Measurements from ENCODE around the gene PTGR1.
A peak's percentile ranks its signal among the peaks of the same experiment; 100 is the strongest.
"Not testable (repeated sequence)": the region's sequence is repeated elsewhere in the genome, so short reads cannot be mapped to it uniquely, and the experiment has no call there.

The PTGR1 gene

GRCh38 chr9:111610845-111611244 is 11.4 kb upstream of the PTGR1 start:
- no peak for DNase-seq

- DNase-seq = no peak
Measured at GRCh38 chr9:111610149-111610548, 10.7 kb upstream of the PTGR1 start.

- no peak for DNase-seq
Measured at GRCh38 chr9:111605041-111605559, 5.7 kb upstream of the PTGR1 start.

DNA sequence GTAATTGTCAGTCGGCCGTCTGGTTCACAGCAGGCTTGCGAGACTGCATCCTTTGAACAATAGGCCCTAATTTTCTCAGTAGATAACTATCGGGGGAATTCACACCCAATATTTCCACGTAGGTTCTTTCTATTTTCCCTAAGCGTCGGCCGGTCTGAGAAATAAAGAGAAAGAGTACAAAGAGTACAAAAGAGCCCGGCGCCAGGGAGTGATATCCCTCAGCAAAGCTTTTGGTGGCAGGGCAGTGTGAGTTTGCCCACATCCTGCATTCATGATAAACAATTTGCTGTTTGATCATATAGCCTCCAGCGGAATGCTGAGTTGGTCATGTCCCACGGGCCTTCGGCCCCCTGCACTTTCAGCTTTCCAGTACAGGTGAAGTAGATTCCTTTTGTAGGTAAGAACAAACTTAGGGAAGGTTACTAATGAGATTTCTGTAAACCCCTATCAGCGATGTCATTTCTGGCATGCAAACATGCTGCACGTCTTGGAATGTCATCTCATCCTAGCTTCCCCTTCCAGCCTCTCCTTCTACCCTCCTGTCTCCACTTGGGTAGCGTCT is 4.7 kb upstream of the PTGR1 start:
- no peak for DNase-seq

DNA sequence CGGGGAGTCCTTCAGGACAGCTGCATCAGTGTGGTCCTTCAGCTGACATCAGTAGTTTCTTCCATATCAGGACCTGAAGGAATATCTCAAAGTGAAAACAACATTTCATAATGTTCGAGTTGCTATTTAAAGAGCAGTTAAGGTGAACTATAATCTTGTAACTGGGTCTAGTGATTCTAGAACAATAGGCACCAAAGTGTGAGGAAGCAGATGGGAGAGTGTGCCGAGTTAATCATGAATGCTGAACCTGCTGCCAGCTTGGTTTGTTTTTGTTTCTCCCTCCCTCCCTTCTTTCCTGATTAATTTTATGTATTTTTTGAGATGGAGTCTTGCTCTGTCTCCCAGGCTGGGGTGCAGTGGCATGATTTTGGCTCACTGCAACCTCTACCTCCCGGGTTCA is 3.6 kb upstream of the PTGR1 start:
- no peak for DNase-seq

DNA sequence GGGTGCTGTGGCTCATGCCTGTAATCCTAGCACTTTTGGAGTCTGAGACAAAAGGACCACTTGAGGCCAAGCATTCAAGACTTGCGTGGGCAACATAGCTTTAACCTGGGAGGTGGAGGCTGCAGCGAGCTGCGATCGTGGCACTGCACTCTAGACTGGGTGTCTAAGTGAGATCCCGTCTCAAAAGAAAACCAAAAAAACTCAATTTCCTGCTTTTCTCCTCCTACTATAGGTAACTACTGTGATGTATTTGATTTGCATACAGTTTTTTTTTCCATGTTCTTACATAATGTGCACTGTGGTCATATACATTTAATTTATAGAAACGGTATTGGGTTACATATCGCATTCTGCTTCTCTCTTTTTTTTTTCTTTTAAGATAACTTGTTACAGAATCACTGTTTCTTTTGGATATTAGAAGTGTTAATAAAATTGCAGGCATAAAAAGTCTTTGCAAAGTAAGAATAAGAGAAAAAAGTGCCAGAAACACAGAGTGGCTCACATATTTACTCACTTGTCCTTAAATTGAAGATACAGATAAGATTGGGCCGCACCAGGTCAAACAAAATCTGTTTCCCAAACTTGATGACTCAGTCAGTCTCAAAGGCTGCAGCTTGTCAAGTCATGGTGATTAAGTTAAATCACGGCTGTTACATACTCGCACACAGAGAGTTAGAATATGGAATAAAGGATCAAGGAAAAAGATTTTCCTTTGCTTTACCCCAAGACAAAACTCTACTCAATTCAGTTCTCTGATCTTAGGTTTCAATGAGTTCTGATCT is 2.0 kb upstream of the PTGR1 start:
- no peak for DNase-seq

DNA sequence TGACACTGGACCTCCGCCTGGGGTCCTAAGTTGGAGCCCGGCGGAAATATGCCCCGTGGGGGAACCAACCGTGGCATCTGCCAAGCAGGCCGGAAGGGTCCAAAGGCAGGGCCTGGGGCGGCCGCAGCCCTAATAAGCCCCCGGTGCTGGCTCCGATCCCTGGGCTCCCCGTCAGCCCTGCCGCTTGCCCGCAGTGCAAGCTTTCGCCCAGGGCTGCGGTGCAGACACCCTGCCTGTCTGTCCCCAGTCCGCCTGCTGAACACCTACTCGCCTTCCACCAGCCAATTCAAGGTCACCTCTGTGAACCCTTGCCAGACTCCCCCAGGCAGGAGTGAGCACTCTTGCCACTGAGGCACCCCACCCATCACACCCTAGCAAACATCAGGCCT is 502 bp upstream of the PTGR1 start:
- DNase-seq = no peak

GRCh38 chr9:111598733-111599091 is 735 bp downstream of the PTGR1 start:
- DNase-seq = peak; percentile 12

DNA sequence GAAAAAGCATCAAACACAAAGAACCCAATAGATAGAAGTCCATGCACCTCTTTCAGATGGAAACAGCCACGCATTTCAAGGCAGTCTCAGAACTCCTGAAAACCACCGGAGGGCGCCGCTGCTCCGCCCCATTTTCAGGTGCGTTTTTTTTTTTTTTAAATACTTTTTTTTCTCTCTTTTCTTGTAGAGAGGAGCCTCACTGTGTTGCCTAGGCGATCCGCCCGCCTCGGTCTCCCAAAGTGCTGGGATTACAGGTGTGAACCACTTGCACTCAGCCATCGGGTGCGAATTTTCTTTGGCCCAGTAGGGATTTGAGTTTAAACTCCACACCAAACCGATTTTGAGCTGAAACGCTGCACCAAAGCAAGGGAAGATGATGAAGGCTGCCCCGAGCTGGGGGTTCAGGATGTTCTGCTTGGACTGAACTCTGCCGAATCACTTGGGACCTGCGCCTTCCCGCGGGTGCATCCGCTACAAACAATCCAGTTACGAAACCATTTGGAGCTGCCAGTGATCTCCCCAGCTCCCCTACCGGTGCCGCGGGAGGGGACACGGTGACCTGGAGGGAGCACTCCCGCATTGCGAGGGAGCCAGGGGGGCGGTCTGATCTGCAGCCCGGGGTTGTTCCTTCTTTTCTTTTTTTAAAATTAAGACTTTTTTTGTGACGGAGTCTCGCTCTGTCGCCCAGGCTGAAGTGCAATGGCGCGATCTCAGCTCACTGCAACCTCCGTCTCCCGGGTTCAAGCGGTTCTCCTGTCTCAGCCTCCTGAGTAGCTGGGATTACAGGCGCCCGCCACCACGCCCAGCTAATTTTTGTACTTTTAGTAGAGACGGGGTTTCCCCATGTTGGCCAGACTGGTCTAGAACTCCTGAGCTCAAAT is 1.4 kb downstream of the PTGR1 start:
- DNase-seq = peak; percentile 80

- no peak for DNase-seq
Measured at GRCh38 chr9:111588846-111589245, 10.6 kb downstream of the PTGR1 start.

- DNase-seq = no peak
Measured at GRCh38 chr9:111586378-111586777, 13.1 kb downstream of the PTGR1 start.

DNA sequence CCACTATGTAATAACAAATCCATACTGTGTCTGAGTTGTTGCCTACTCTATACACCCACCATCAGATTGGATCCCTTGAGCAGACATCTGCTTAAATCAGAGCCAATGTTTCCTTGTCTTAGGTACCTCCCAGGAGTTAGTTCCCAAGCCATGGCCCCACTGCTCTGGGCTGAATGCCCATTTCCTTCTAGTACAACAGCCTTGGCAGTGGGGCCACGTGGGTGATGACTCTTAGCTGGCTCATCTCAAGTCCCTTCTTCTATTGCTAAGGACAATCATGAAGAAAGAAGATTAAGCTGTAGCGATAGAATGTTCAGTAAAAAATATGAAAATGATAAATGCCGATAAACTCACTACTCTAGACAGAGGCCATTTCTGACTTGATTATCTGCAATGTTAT is 16.6 kb downstream of the PTGR1 start:
- no peak for DNase-seq

DNA sequence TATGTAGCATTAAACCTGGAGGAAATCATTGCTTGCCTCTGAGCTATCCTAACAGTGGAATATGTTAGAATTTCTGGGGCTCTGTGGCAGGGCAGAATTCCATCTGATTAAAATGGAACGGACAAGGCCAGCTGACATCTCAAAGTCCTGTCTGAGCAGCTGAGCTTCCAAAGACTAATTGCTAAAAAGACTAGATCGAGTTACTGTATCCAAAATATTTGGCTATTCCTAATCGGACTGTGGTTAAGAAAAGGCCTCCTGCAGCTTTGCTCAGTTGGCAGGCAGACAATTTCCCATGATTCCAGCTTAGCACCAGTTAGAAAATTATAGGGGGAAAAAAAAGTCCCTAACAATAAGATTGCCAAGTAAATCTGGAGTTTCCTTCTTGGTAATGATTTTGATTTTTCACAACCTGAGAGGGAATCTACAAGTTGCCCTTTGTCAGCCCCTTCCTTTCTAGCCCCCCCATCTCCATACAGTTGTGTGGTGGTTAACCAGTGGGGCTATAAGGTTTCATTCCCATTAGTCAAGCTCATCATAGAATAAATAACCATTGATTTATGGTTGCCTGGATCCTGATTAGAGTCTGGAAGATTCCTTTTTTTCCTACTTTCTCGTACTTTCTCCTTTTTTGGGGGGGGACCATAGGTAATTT is 26.4 kb downstream of the PTGR1 start:
- DNase-seq = no peak

GRCh38 chr9:111568127-111568526 is 31.3 kb downstream of the PTGR1 start:
- not testable (repeated sequence) for DNase-seq

- no peak for DNase-seq
Measured at GRCh38 chr9:111566234-111566633, 33.2 kb downstream of the PTGR1 start.

DNA sequence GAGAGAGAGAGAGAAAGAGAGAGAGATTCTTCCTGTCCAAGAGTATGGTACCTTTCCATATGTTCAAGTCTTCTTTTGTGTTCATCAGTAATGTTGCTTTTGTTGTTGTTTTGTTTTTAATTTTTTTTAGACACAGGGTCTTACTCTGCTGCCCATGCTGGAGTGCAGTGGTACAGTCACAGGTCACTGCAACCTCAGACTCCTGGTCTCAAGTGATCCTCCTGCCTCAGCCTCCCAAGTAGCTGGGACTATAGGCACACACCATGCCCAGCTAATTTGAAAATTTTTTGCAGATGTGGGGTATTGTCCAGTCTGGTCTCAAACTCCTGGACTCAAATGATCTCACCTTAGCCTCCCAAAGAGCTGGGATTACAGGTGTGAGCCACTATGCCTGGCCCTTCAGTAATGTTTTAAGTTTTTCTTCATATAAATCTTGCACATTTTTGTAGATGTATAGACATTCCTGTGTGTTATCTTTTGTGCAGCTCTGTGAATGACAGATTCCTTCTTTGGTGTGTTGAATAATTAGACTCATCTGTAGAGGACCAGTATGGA is 38.2 kb downstream of the PTGR1 start:
- no peak for DNase-seq

DNA sequence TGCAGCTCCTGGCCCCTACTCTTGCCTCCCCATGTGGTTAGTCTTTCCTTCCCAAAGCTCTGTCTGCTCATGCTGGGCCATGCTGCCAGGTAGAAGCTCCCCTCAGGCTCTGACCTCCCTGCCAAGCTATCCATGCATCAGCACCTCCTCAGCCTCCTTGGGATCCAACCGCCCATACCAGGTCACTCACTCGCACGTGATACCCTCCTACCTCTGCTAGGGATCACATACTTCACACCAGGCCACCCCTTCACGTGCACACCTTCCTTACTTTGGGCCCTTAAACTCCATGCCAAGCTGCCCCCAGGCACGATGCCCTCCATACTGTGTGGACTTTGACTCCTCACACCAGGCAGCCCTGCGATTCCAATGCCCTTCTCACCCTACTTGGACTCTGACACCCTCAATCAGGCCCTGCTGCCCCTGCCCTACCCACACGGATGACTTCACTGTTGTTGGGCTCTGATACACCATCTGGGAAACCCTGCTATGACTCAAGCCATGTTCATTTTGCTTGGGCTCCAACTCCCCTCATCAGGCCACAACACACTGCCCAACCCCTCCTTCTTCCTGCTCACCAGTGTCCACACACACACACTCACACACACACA is 40.3 kb downstream of the PTGR1 start:
- DNase-seq = no peak

DNA sequence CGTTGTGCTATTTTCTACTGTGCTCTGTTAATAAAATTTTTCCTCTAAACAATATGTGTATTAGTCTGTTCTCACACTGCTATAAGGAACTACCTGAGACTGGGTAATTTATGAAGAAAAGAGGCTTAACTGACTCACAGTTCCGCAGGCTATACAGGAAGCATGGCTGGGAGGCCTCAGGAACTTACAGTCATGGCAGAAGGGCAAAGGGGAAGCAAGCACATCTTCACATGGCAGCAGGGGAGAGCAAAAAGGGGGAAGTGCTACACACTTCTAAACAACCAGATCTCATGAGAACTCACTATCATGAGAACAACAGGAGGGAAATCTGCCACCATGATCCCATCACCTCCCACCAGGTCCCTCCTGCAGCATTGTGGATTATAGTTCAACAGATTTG is 44.0 kb downstream of the PTGR1 start:
- not testable (repeated sequence) for DNase-seq

DNA sequence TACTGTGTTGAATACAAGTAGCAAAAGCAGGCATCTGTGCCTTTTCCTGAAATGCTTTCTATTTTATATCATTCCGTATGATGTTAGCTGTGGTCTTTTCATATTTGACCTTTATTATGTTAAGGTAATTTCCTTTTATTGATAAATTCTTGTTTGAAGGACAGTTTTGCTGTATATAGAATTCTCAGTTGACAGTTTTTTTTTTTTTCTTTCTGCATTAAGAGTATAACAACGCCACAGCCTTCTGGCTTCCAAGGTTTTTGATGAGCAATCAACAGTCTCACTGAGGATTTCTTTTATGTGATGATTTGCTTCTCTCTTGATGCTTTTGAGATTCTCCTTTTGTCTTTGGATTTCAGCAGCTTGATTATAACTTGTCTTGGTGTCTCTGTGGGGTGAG is 50.8 kb downstream of the PTGR1 start:
- no peak for DNase-seq

DNA sequence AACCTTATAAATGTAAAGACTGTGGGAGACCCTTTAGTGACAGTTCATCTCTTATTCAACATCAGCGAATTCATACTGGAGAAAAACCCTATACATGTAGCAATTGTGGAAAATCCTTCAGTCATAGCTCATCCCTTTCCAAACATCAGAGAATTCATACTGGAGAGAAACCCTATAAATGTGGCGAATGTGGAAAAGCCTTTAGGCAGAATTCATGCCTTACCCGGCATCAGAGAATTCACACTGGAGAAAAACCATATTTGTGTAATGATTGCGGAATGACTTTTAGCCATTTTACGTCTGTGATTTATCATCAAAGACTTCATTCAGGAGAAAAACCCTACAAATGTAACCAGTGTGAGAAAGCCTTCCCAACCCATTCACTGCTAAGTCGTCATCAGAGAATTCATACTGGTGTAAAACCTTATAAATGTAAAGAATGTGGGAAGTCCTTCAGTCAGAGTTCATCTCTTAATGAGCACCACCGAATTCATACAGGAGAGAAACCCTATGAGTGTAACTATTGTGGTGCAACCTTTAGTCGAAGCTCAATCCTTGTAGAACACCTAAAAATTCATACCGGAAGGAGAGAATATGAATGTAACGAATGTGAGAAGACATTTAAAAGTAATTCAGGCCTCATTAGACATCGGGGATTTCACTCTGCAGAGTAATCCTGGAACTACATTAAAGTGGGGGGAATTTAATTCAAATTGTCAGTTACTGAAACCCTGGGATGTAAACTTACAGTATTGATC is 56.8 kb downstream of the PTGR1 start:
- DNase-seq = no peak

- no peak for DNase-seq
Measured at GRCh38 chr9:111533099-111533790, 66.2 kb downstream of the PTGR1 start.

Data from CD4-positive, alpha-beta T cell treated with Interleukin-17A for 4 hours (primary cell).